ENCODE measurements around the gene STPG1.

Gene STPG1

GRCh38 chr1:24369801-24370200 is 43.8 kb downstream of the STPG1 start:
- no peak for DNase-seq (ENCODE audit: low read depth in 2 of 2)

- DNase-seq (ENCODE audit: low read depth in 2 of 2): no peak
Measured at GRCh38 chr1:24369199-24369598, 44.4 kb downstream of the STPG1 start.

DNA sequence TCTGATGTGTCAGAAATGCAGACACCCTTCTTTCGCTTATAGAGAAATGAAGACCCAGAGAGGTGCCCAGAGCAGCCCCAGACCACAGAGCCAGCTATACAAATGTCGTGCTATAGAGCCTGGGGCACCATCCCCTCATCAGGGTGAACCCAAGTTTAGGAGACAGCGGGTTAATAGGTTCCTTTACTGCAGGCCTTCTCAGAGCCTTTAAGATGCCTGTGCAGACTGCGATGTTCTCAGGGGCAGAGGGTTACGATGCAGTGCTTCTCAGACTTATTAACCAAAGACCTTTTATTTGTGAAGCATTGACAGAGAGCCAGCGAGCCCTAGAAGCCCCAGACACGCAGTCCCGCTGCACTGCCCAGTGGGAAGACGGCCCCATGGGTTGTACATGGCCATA is 46.9 kb downstream of the STPG1 start:
- no peak for DNase-seq (ENCODE audit: low read depth in 2 of 2)

DNA sequence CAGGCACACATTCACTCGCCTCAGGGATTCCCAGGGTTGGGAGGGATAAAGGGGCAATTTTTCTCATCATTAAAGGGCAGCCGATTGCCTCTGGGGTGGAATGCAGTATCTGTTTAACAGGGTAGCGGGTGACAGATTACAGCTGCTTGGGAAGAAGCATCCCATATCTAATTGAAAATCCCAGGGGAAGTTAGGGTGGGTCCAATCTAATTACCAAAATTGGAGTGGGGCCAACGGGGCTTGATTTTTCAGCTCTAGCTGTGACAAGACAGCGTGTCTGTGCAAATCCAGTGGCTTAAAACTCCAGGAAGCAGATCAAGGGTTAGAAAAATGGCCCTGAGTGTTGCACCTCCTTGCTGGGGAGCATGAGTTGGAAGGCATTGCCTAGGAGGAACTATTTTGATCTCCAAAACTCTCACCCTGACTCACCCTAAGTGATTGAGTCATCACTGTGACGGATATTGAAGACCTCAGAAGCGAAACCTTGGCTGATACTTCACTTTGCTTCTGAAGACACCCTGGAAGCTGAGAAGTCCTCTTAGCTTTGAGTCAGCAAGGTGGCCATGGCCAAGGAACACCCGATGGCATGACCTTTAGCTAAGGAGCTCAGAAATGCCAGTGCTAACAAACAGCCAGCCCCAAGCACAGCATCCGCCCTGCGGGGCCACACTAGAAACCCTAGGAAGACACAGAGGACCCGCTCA is 48.5 kb downstream of the STPG1 start:
- no peak for DNase-seq (ENCODE audit: low read depth in 2 of 2)

- no peak for DNase-seq (ENCODE audit: low read depth in 2 of 2)
Measured at GRCh38 chr1:24364605-24364974, 49.0 kb downstream of the STPG1 start.

- no peak for DNase-seq (ENCODE audit: low read depth in 2 of 2)
Measured at GRCh38 chr1:24363994-24364393, 49.6 kb downstream of the STPG1 start.

DNA sequence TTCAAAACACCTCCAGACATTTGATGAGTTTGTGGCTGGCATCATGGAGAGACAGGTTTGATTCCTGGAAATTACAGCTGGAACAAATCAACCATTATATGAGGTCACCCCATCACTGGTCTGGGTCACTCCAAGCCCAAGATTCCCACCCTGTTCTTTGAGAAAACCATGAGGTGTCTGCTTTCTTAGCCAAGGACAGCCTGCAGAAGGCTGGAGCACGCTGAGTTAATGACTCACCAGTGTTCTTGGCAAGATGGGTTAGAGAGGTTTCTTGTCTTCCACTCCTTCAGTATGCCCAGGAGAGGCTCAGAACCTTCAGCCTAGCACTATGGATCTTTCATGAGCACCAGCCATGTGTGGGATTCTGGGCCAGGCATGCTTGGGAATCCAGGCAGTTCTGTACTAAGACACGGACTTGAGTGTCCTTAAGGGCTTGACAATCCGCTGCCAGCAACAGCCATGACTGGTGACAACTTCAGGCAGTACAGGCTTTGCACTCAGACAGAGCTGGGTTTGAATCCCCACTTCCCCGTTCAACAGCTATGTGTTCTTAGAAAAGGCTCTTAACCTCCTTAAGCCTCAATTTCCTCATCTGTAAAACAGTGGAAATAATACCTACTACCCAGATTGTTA is 50.5 kb downstream of the STPG1 start:
- DNase-seq (ENCODE audit: low read depth in 2 of 2): no peak

- no peak for DNase-seq (ENCODE audit: low read depth in 2 of 2)
Measured at GRCh38 chr1:24362396-24362795, 51.2 kb downstream of the STPG1 start.

DNA sequence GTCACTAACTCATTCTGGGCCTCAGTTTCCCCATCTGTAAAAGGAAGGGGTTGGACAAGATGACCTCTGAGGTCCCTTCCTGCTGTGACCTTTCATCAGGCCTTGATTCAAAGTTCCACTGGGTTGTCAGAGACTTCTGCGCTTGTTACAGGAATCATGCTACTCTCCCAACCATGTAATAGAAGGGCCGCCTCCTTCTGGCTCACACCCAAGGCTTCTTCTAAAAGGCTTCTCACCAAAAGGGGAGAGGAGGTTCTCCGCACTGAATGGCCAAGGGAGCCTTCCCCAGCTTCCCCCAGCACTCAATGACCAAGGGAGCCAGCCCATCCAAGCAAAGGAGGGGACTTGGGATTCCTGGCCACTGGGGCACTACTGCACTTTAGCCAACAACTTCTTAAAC is 51.8 kb downstream of the STPG1 start:
- DNase-seq (ENCODE audit: low read depth in 2 of 2): no peak

DNA sequence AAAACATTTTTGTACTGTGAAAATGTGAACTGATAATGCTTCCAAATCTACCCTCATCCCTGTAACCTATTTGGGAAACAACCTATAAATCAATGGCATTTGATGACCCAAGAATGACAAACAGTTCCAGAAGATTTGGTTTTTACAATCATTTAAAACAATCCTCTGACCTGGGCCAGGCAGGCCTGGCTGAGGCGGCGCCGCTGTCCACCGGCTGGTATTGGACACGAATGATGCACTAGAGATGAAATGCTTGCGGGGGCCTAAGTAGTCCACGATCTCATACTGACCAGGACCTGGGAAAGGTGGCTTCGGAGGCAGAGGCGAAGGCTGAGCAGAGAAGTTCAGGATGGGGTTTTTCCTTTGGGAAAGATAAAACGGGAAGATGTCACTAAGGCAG is 52.9 kb downstream of the STPG1 start:
- DNase-seq (ENCODE audit: low read depth in 2 of 2): no peak

DNA sequence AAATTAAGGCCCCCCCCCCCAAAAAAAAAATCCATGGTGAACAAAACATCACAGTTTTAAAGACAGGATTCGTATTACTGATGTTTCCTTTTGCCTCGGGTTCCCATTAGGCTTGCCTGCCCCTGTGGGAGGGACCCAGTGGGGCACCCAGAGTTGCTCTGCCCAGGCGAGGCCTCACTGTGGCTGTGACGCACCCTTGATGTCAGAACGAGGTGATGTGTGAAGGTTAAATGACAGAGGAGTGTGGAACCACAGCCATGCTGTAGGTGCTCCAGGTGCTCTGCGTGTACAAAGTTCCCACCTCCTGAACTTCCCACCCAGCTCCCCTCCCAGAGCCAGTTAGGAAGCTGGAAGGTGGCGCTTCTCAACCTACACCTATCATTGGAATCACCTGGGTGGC is 56.5 kb downstream of the STPG1 start:
- no peak for DNase-seq (ENCODE audit: low read depth in 2 of 2)

DNA sequence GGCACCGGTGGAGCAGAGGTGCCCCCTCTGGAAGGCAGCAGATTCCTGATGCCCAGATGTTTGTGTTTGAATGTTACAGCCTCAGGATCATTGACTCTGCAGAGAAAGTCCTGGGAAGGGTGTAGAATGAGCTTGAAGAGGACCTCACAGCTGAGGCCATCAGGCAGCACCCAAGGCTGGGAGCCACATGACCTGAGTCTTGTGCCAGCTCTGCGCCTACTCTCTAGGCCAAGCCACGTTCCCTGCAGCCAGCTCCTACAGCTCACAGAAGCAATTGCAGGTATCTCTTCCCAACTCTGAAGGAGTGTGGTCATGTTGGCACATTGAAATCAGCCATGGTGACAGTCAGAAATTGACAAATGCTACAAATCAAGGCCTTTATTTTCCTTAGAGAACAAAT is 58.1 kb downstream of the STPG1 start:
- no peak for DNase-seq (ENCODE audit: low read depth in 2 of 2)

GRCh38 chr1:24353292-24353891 is 60.2 kb downstream of the STPG1 start:
- no peak for DNase-seq (ENCODE audit: low read depth in 2 of 2)

DNA sequence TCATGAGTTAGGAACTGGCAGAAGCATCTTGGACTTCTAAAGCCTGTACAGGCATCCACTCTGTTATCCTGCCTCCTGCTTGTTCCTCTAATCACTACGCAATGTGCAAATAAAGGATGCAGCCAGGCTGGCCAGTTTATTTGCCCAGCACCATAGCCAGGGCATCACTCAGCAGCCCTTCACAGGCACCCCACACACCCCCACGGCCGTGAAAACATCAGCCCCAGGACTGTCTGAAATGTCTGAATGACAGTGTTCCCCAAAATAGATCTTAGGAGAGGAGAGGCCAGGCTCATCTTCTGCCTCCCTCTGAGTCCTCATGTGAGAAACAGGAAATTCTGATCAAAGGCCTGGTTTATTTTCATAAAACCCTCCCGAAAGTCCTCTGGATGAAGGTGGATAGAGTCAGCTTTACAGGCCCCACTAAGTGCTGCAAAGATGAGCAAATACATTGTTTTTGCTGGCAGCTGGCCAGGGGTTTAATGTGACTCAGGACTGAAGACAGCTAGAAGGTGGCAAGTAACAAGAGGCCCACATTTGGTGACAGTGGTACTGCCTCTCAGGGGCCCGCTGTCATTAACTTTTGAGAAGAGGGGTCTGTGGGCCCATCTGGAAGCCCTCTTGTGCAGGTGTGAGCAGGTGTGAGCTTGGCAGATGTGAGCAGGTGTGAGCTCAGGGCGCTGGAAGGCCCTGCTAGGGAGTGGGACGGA is 61.5 kb downstream of the STPG1 start:
- DNase-seq (ENCODE audit: low read depth in 2 of 2): no peak

- DNase-seq (ENCODE audit: low read depth in 2 of 2): no peak
Measured at GRCh38 chr1:24351247-24351646, 62.3 kb downstream of the STPG1 start.

DNA sequence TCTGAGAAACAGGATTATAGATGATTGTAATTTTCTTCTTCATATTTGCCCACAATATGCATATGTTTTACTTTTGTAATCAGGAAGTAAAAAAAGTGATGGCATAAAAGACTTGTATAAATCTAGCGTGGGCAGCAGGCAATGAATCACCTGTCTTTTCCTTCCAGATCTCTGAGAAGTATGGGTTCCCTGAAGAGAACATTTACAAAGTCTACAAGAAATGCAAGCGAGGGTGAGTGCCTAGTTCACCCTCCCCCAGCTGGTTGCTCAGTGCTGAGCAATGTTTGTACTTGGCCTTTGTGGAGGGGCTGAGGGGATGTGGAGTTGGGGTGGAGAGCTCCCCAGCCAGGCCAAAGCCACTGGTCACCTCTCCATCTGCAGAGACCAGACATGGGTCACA is 63.7 kb downstream of the STPG1 start:
- no peak for DNase-seq (ENCODE audit: low read depth in 2 of 2)

GRCh38 chr1:24348196-24348595 is 65.4 kb downstream of the STPG1 start:
- no peak for DNase-seq (ENCODE audit: low read depth in 2 of 2)

GRCh38 chr1:24347159-24347934 is 66.2 kb downstream of the STPG1 start:
- no peak for DNase-seq (ENCODE audit: low read depth in 2 of 2)

DNA sequence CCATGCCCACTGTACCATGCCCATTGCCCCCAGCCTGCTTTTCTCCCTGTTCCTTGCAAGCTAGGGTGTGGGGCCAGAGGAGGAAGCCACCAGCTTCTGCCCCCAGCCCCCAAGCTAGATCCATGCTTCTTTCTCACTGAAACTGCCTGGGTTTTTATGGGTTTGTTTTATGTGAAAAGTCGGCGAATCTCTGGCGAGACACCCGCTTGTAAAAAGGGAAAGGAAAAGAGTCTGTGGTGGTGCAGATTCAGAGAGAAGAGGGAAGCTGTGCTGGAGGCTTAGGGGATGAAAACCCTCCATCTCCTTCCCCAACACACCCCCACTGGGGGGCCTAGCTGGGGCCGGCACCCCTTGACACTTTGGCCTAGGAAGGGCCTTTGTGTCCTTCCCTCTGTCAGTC is 68.2 kb downstream of the STPG1 start:
- no peak for DNase-seq (ENCODE audit: low read depth in 2 of 2)

- DNase-seq (ENCODE audit: low read depth in 2 of 2): no peak
Measured at GRCh38 chr1:24344090-24344742, 69.4 kb downstream of the STPG1 start.

DNA sequence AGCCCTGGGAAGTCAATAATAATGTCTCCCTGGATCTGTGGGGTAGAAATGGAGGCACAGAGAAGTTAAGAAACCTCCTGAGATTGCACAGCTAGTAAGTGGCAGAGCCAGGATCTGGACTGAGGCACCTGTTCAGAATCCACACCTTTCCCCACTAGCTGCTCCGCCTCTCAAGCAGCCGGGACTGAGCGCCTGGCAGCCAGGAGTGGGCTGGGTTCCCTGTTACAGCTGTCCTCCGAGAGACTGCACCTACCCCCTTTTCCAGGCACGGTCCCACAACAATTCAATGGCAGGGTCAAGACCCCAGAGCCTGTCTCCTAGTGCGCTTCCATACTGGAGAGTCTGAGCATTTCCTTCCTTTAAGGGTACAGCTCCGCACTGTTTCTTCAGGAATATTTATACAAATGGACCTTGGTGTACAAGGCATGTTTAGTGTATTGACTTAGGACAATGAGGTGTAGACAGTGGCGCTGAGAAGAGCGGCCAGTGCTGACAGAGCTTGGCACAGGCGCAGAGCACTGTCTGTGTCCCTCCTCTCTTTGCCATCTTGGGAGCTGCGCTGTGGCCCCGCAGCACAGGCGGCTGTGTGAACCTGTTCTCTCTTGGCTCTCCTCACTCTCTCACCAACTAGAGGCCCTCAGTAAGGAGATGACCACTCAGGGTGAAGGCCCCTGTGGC is 70.0 kb downstream of the STPG1 start:
- no peak for DNase-seq (ENCODE audit: low read depth in 2 of 2)
